NCI-H1092 (cell line): ENCODE results near the gene PLCD1.
"Not testable (repeated sequence)": the region's sequence is repeated elsewhere in the genome, so short reads cannot be mapped to it uniquely, and the experiment has no call there.

Experiments
- DNase-seq: peaks from one replicate; lab custom pipeline; 2025; lab: John Stamatoyannopoulos, UW

Gene PLCD1

GRCh38 chr3:38036906-38037305 is 7.5 kb upstream of the PLCD1 start:
- DNase-seq, result no peak

- DNase-seq, result no peak
Observed at GRCh38 chr3:38036286-38036685, 6.8 kb upstream of the PLCD1 start.

GRCh38 chr3:38034335-38034734 is 4.9 kb upstream of the PLCD1 start:
- not testable (repeated sequence) for DNase-seq

GRCh38 chr3:38033586-38033985 is 4.1 kb upstream of the PLCD1 start:
- DNase-seq, result not testable (repeated sequence)

GRCh38 chr3:38032328-38032865 is 3.0 kb upstream of the PLCD1 start:
- DNase-seq, result no peak

GRCh38 chr3:38031022-38031994 is 1.9 kb upstream of the PLCD1 start:
- DNase-seq, result no peak

GRCh38 chr3:38030126-38031021 is 932 bp upstream of the PLCD1 start:
- DNase-seq, result no peak

- DNase-seq, result no peak
Observed at GRCh38 chr3:38028621-38029361, 651 bp downstream of the PLCD1 start.

- no peak for DNase-seq
Observed at GRCh38 chr3:38027466-38028465, 1.7 kb downstream of the PLCD1 start.

- no peak for DNase-seq
Observed at GRCh38 chr3:38026856-38027255, 2.6 kb downstream of the PLCD1 start.

- DNase-seq, result no peak
Observed at GRCh38 chr3:38022896-38023709, 6.3 kb downstream of the PLCD1 start.

GRCh38 chr3:38022301-38022700 is 7.1 kb downstream of the PLCD1 start:
- no peak for DNase-seq

GRCh38 chr3:38021196-38021595 is 8.2 kb downstream of the PLCD1 start:
- no peak for DNase-seq

GRCh38 chr3:38020342-38020726 is 9.1 kb downstream of the PLCD1 start:
- no peak for DNase-seq

GRCh38 chr3:38019658-38020341 is 9.6 kb downstream of the PLCD1 start:
- DNase-seq, result no peak

GRCh38 chr3:38018296-38019266 is 10.9 kb downstream of the PLCD1 start:
- no peak for DNase-seq

GRCh38 chr3:38017445-38018295 is 11.8 kb downstream of the PLCD1 start:
- DNase-seq, result no peak
